Head of caudate nucleus (tissue), 42 donors: ENCODE measurements around the gene TRDN.
"Not testable (repeated sequence)": the region's sequence is repeated elsewhere in the genome, so short reads cannot be mapped to it uniquely, and the experiment has no call there.

Experiments
- DNase-seq, 42 donors: peaks; one replicate each; pipeline versions ENCODE4 v3.0.0 to v3.0.0-alpha.2; 2020 to 2021; ENCODE audit warnings: mixed read lengths in 7 of 42
- intact Hi-C: fragments of 100-400 bp; cut with DNase I; formaldehyde crosslinking; loops from one replicate; pipeline ENCODE4 v1.15.0; 2022

The TRDN gene

GRCh38 chr6:123524781-123525180, 112.0 kb downstream of the TRDN start:
- DNase-seq = no peak
- intact Hi-C loops = no loop called here

- intact Hi-C loops = no loop called here
Observed at GRCh38 chr6:123520217-123520616, 116.5 kb downstream of the TRDN start.

GRCh38 chr6:123519189-123519505, 117.6 kb downstream of the TRDN start:
- DNase-seq = peak in 40 of 42 donors; percentile 5 to 77 (median 38)
- intact Hi-C loops = no loop called here

More at GRCh38 chr6:123520217-123520616, 116.5 kb downstream of the TRDN start:
- DNase-seq = no peak

- DNase-seq = peak in 2 of 42 donors; percentile 4 to 5
- intact Hi-C loops = no loop called here
Observed at GRCh38 chr6:123518441-123519188, 118.1 kb downstream of the TRDN start.

- intact Hi-C loops = no loop called here
- no peak for DNase-seq
Observed at GRCh38 chr6:123515715-123516114, 121.0 kb downstream of the TRDN start.

- intact Hi-C loops = no loop called here
- no peak for DNase-seq
Observed at GRCh38 chr6:123509112-123509511, 127.6 kb downstream of the TRDN start.

- DNase-seq = no peak
- intact Hi-C loops = no loop called here
Observed at GRCh38 chr6:123508290-123508689, 128.5 kb downstream of the TRDN start.

GRCh38 chr6:123507582-123507981, 129.2 kb downstream of the TRDN start:
- no peak for DNase-seq
- intact Hi-C loops = no loop called here

GRCh38 chr6:123503619-123504018, 133.1 kb downstream of the TRDN start:
- intact Hi-C loops = no loop called here
- DNase-seq = no peak

- intact Hi-C loops = no loop called here
- no peak for DNase-seq
Observed at GRCh38 chr6:123497025-123497424, 139.7 kb downstream of the TRDN start.

- no peak for DNase-seq
- intact Hi-C loops = no loop called here
Observed at GRCh38 chr6:123489589-123489988, 147.2 kb downstream of the TRDN start.

GRCh38 chr6:123480986-123481385, 155.8 kb downstream of the TRDN start:
- intact Hi-C loops = no loop called here

GRCh38 chr6:123472025-123472702, 164.6 kb downstream of the TRDN start:
- intact Hi-C loops, DNase-seq: not testable (repeated sequence)

More at GRCh38 chr6:123480986-123481385, 155.8 kb downstream of the TRDN start:
- no peak for DNase-seq

GRCh38 chr6:123467392-123467791, 169.4 kb downstream of the TRDN start:
- DNase-seq = no peak
- intact Hi-C loops = no loop called here

GRCh38 chr6:123462152-123462551, 174.6 kb downstream of the TRDN start:
- no peak for DNase-seq
- intact Hi-C loops = no loop called here

- no peak for DNase-seq
- intact Hi-C loops = no loop called here
Observed at GRCh38 chr6:123458218-123458617, 178.5 kb downstream of the TRDN start.

GRCh38 chr6:123456836-123457235, 179.9 kb downstream of the TRDN start:
- no peak for DNase-seq
- intact Hi-C loops = no loop called here

GRCh38 chr6:123454448-123454847, 182.3 kb downstream of the TRDN start:
- DNase-seq = no peak
- intact Hi-C loops = no loop called here

- intact Hi-C loops, DNase-seq: not testable (repeated sequence)
Observed at GRCh38 chr6:123453071-123453470, 183.7 kb downstream of the TRDN start.

- DNase-seq = no peak
- intact Hi-C loops = no loop called here
Observed at GRCh38 chr6:123448306-123448884, 188.4 kb downstream of the TRDN start.
